ENCODE measurements around the gene PARD3B.

Gene PARD3B

GRCh38 chr2:205032093-205032551 lies 486.8 kb downstream of the PARD3B start:
- no peak for TF ChIP-seq EZH2 (optimal IDR thresholded peaks at IDR 0.05; ENCODE audit: low read depth, low read length)
- no peak for TF ChIP-seq CTCF (IDR thresholded peaks at IDR 0.05; ENCODE audit: low read length)
- TF ChIP-seq EZH2phosphoT487 (IDR thresholded peaks at IDR 0.05; ENCODE audit: low read length), result no peak
- H3K4me1 ChIP-seq (ENCODE audit: low read length), result no peaks in the 10 kb centered on the region
- no peak overlapping the region for H3K4me2 ChIP-seq (ENCODE audit: low read depth, low read length)
- no peak overlapping the region for H2AFZ ChIP-seq (ENCODE audit: low read length)
- no peaks in the 10 kb centered on the region for H3K79me2 ChIP-seq (ENCODE audit: low read length)
- H3K36me3 ChIP-seq (replicated peaks; ENCODE audit: insufficient read depth, low read length), result no peaks in the 10 kb centered on the region
- H3K9ac ChIP-seq (ENCODE audit: low read length), result no peak overlapping the region
- no peaks in the 10 kb centered on the region for H3K9me3 ChIP-seq (replicated peaks; ENCODE audit: insufficient read depth, low read length)
- H3F3A ChIP-seq (ENCODE audit: insufficient read depth, low read length), result no peaks in the 10 kb centered on the region
- no peaks in the 10 kb centered on the region for H4K20me1 ChIP-seq (ENCODE audit: insufficient read depth, low read length)
- H3K27ac ChIP-seq (ENCODE audit: low read length), result no peak overlapping the region
- H3K27me3 ChIP-seq (replicated peaks; ENCODE audit: insufficient read depth, low read length), result no peaks in the 10 kb centered on the region
- no peak overlapping the region for H3K4me3 ChIP-seq (ENCODE audit: low read length)
- H3K9me2 ChIP-seq (replicated peaks; ENCODE audit: insufficient read depth, low read length), result no peaks in the 10 kb centered on the region
- DNase-seq, result no peak

GRCh38 chr2:205033431-205033830 lies 488.2 kb downstream of the PARD3B start:
- no peaks in the 10 kb centered on the region for H3K4me1 ChIP-seq (ENCODE audit: low read length)
- H3K9me3 ChIP-seq (replicated peaks; ENCODE audit: insufficient read depth, low read length), result no peaks in the 10 kb centered on the region
- H2AFZ ChIP-seq (ENCODE audit: low read length), result no peak overlapping the region
- H4K20me1 ChIP-seq (ENCODE audit: insufficient read depth, low read length), result no peaks in the 10 kb centered on the region
- H3K36me3 ChIP-seq (replicated peaks; ENCODE audit: insufficient read depth, low read length), result no peaks in the 10 kb centered on the region
- H3K9me2 ChIP-seq (replicated peaks; ENCODE audit: insufficient read depth, low read length), result no peaks in the 10 kb centered on the region
- DNase-seq, result no peak
- TF ChIP-seq EZH2 (optimal IDR thresholded peaks at IDR 0.05; ENCODE audit: low read depth, low read length) (no peak), CTCF (IDR thresholded peaks at IDR 0.05; ENCODE audit: low read length) (no peak), EZH2phosphoT487 (IDR thresholded peaks at IDR 0.05; ENCODE audit: low read length) (no peak)
- H3K9ac ChIP-seq (ENCODE audit: low read length), result no peak overlapping the region
- no peaks in the 10 kb centered on the region for H3K79me2 ChIP-seq (ENCODE audit: low read length)
- H3F3A ChIP-seq (ENCODE audit: insufficient read depth, low read length), result no peaks in the 10 kb centered on the region
- H3K27ac ChIP-seq (ENCODE audit: low read length), result no peak overlapping the region
- H3K4me2 ChIP-seq (ENCODE audit: low read depth, low read length), result no peak overlapping the region
- no peaks in the 10 kb centered on the region for H3K27me3 ChIP-seq (replicated peaks; ENCODE audit: insufficient read depth, low read length)
- H3K4me3 ChIP-seq (ENCODE audit: low read length), result no peak overlapping the region

- no peaks in the 10 kb centered on the region for H3K36me3 ChIP-seq (replicated peaks; ENCODE audit: insufficient read depth, low read length)
- H2AFZ ChIP-seq (ENCODE audit: low read length), result no peak overlapping the region
- no peak overlapping the region for H3K4me2 ChIP-seq (ENCODE audit: low read depth, low read length)
- no peaks in the 10 kb centered on the region for H3K9me2 ChIP-seq (replicated peaks; ENCODE audit: insufficient read depth, low read length)
- H3F3A ChIP-seq (ENCODE audit: insufficient read depth, low read length), result no peaks in the 10 kb centered on the region
- H3K4me3 ChIP-seq (ENCODE audit: low read length), result no peak overlapping the region
- H3K4me1 ChIP-seq (ENCODE audit: low read length), result no peaks in the 10 kb centered on the region
- TF ChIP-seq EZH2 (optimal IDR thresholded peaks at IDR 0.05; ENCODE audit: low read depth, low read length) (no peak), EZH2phosphoT487 (IDR thresholded peaks at IDR 0.05; ENCODE audit: low read length) (no peak)
- no peaks in the 10 kb centered on the region for H4K20me1 ChIP-seq (ENCODE audit: insufficient read depth, low read length)
- no peak overlapping the region for H3K9ac ChIP-seq (ENCODE audit: low read length)
- no peak overlapping the region for H3K27ac ChIP-seq (ENCODE audit: low read length)
- no peaks in the 10 kb centered on the region for H3K79me2 ChIP-seq (ENCODE audit: low read length)
- no peaks in the 10 kb centered on the region for H3K9me3 ChIP-seq (replicated peaks; ENCODE audit: insufficient read depth, low read length)
- H3K27me3 ChIP-seq (replicated peaks; ENCODE audit: insufficient read depth, low read length), result no peaks in the 10 kb centered on the region
- no peak for DNase-seq
These were observed 488.8 kb downstream of the PARD3B start for GRCh38 chr2:205034034-205034433.

GRCh38 chr2:205040323-205040722 lies 495.0 kb downstream of the PARD3B start:
- Histone ChIP-seq H3K36me3 (replicated peaks; ENCODE audit: insufficient read depth, low read length) (no peaks in the 10 kb centered on the region), H3K27ac (ENCODE audit: low read length) (no peak overlapping the region), H3K27me3 (replicated peaks; ENCODE audit: insufficient read depth, low read length) (no peaks in the 10 kb centered on the region), H3K4me3 (ENCODE audit: low read length) (no peak overlapping the region), H3K9me3 (replicated peaks; ENCODE audit: insufficient read depth, low read length) (no peaks in the 10 kb centered on the region), H4K20me1 (ENCODE audit: insufficient read depth, low read length) (no peaks in the 10 kb centered on the region), H3K4me1 (ENCODE audit: low read length) (no peaks in the 10 kb centered on the region), H3K9ac (ENCODE audit: low read length) (no peak overlapping the region), H3F3A (ENCODE audit: insufficient read depth, low read length) (no peaks in the 10 kb centered on the region), H2AFZ (ENCODE audit: low read length) (no peak overlapping the region), H3K79me2 (ENCODE audit: low read length) (no peaks in the 10 kb centered on the region), H3K9me2 (replicated peaks; ENCODE audit: insufficient read depth, low read length) (no peaks in the 10 kb centered on the region), H3K4me2 (ENCODE audit: low read depth, low read length) (no peak overlapping the region)
- TF ChIP-seq EZH2 (optimal IDR thresholded peaks at IDR 0.05; ENCODE audit: low read depth, low read length) (no peak), EZH2phosphoT487 (IDR thresholded peaks at IDR 0.05; ENCODE audit: low read length) (no peak), CTCF (IDR thresholded peaks at IDR 0.05; ENCODE audit: low read length) (no peak)
- DNase-seq, result no peak

Data from MM.1S (cell line).